ENCODE results near the gene KLK7.

The KLK7 gene

DNA sequence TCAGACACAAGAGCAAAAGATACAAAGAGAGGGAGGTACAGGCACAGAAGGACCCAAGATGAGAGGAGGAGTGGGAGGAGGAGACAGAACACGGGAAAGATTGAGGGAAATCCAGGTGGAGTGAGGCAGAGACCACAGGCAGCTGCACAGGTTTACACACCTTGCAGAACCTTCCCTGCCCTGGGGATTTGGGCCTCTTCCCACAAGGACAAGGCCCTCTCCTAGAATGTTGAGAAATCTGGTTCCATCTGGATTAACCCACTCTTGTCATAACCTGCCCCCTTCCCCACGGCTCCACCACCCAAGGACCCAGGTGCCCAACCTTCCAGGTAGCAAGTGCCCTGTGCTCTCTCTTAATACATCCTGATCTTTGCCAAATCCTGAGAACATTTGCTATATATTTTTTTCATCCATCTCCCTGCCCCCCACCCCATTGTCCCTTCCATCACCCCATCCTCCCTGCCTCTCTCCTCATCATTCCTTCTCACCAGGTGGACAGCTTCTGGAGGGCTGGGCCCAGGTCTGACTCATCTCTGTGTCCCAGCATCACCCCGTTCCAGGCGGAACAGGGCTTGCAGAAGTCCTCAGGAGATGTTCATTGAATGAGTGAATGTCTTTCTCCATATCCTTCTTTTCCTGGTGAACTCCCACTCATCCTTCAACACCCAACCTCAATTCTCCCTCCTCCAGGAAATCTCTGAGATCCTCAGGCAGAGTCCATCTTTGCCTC, 26.5 kb upstream of the KLK7 start:
- H3K4me3 ChIP-seq (ENCODE audit: extremely low read depth, insufficient read depth, low read length, poor library complexity, severe bottlenecking), result no peak overlapping the region
- H3K27ac ChIP-seq (ENCODE audit: low read depth, low read length, severe bottlenecking), result no peak overlapping the region
- 72 to 77% methylated on average over 2 of the region's 4 CpGs for WGBS, 2 experiments (ENCODE audit: insufficient coverage in 2 of 2)
- no peaks in the 10 kb centered on the region for H3K4me1 ChIP-seq (ENCODE audit: control insufficient read depth, insufficient read depth, low read length, poor library complexity, severe bottlenecking)
- no peaks in the 10 kb centered on the region for H3K36me3 ChIP-seq (ENCODE audit: control insufficient read depth, insufficient read depth, low read length)
- no peaks in the 10 kb centered on the region for H3K9me3 ChIP-seq (ENCODE audit: control insufficient read depth, low read length)

DNA sequence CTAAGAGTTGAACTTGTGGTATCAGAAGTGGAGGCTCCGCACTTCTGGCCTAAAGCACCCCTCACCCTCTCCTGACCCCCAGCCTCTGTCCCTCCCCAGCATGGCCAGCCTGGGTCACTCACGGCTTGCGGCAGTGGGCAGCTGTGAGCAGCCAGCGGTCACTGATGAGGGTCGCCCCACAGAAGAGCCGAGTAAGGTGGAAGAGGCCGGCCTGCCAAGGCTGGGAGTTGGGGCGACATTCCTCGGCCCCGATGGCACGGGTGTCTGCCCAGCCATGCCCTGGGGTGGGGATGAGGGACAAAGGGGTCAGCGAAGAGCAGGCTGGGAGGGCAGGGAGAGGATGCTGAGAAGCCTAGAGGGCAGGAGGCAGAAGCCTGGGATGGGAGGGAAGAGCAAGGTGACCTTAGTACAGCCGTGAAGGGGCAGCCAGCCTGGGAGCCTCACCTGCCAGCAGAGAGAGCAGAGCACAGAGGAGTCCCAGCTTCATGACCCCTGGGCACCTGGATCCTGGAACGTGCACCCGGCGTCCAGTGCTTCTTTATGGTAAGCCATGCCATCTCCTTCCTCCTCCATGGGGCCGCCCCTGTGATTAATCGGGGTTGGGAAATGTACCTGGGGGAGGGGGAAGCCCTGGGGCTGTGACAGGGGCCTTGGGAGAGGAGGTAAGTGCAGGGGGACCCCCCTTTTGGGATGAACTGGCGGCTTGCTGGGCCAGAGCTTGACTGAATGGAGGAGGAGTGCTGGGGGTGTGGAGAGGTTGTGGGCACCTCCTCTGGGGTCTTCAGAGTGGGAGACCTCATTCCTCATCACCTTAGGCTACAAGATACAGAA, 25.6 kb upstream of the KLK7 start:
- H3K4me3 ChIP-seq (ENCODE audit: extremely low read depth, insufficient read depth, low read length, poor library complexity, severe bottlenecking), result no peak overlapping the region
- WGBS, 2 experiments (ENCODE audit: insufficient coverage in 2 of 2), result 76 to 85% methylated on average over 6 to 12 of the region's 19 CpGs

DNA sequence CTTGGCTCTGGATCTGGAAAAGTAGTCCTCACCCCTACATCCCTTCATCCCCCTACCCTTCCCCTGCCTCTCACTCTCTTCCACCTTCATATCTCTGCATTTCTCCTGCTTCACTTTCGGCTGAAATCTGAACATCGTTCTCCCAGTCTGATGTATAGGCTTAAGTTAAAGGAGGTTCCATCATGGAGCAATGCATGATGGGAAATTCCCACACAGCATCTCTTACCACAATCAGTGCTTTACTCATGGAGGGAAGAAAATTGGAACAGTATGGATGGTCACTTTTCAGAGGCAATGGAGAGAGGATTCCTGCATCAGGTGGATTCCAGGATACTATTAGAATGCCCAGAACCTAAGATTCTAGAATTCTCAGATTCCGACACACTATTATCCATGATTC, 23.8 kb upstream of the KLK7 start:
- no peaks in the 10 kb centered on the region for H3K4me1 ChIP-seq (ENCODE audit: control insufficient read depth, insufficient read depth, low read length, poor library complexity, severe bottlenecking)
- 100% methylated on average over 1 of the region's 3 CpGs; no CpG with 5 or more reads in 1 of the 2 experiments for WGBS, 2 experiments (ENCODE audit: insufficient coverage in 2 of 2)
- H3K9me3 ChIP-seq (ENCODE audit: control insufficient read depth, low read length), result no peaks in the 10 kb centered on the region
- no peak overlapping the region for H3K4me3 ChIP-seq (ENCODE audit: extremely low read depth, insufficient read depth, low read length, poor library complexity, severe bottlenecking)
- no peak overlapping the region for H3K27ac ChIP-seq (ENCODE audit: low read depth, low read length, severe bottlenecking)
- no peaks in the 10 kb centered on the region for H3K36me3 ChIP-seq (ENCODE audit: control insufficient read depth, insufficient read depth, low read length)

More for the DNA sequence above, 25.6 kb upstream of the KLK7 start:
- Histone ChIP-seq H3K36me3 (ENCODE audit: control insufficient read depth, insufficient read depth, low read length) (no peaks in the 10 kb centered on the region), H3K4me1 (ENCODE audit: control insufficient read depth, insufficient read depth, low read length, poor library complexity, severe bottlenecking) (no peaks in the 10 kb centered on the region), H3K27ac (ENCODE audit: low read depth, low read length, severe bottlenecking) (no peak overlapping the region), H3K9me3 (ENCODE audit: control insufficient read depth, low read length) (no peaks in the 10 kb centered on the region)

DNA sequence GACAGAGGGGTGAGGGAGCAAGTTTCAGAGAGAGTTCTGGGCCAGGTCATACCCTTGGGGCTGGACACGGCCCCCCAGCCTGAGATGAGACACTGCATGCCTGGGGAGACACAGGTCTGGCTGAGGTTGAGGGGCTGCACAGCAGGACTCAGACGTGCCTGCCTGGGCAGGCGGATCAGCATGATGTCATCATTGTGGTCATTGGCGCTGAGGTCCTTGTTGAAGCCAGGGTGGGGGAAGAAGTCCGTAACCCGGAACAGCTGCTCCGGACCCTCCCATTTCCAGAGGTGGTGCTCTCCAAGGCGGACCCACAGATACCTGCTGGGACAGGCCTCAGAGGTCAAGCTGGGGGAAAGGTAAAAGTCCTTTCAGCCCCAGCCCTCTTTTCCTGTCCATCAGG, 22.7 kb upstream of the KLK7 start:
- Histone ChIP-seq H3K4me1 (ENCODE audit: control insufficient read depth, insufficient read depth, low read length, poor library complexity, severe bottlenecking) (no peaks in the 10 kb centered on the region), H3K36me3 (ENCODE audit: control insufficient read depth, insufficient read depth, low read length) (no peaks in the 10 kb centered on the region), H3K27ac (ENCODE audit: low read depth, low read length, severe bottlenecking) (no peak overlapping the region), H3K4me3 (ENCODE audit: extremely low read depth, insufficient read depth, low read length, poor library complexity, severe bottlenecking) (no peak overlapping the region), H3K9me3 (ENCODE audit: control insufficient read depth, low read length) (no peaks in the 10 kb centered on the region)
- 45 to 49% methylated on average over 8 of the region's 8 CpGs for WGBS, 2 experiments (ENCODE audit: insufficient coverage in 2 of 2)

DNA sequence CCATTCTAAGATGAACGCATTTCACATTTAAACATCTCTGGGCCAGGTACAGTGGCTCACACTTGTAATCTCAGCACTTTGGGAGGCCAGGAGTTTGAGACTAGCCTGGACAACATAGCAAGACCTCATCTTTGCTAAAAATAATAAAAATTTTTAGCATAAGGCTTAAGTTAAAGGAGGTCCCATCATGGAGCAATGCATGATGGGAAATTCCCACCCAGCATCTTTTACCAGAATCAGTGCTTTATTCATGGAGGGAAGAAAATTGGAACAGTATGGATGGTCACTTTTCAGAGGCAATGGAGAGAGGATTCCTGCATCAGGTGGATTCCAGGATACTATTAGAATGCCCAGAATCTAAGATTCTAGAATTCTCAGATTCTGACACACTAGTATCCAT, 21.5 kb upstream of the KLK7 start:
- WGBS, 2 experiments (ENCODE audit: insufficient coverage in 2 of 2), result 83 to 86% methylated on average over 1 of the region's 1 CpG
- Histone ChIP-seq H3K9me3 (ENCODE audit: control insufficient read depth, low read length) (no peaks in the 10 kb centered on the region), H3K27ac (ENCODE audit: low read depth, low read length, severe bottlenecking) (no peak overlapping the region), H3K4me1 (ENCODE audit: control insufficient read depth, insufficient read depth, low read length, poor library complexity, severe bottlenecking) (no peaks in the 10 kb centered on the region), H3K36me3 (ENCODE audit: control insufficient read depth, insufficient read depth, low read length) (no peaks in the 10 kb centered on the region), H3K4me3 (ENCODE audit: extremely low read depth, insufficient read depth, low read length, poor library complexity, severe bottlenecking) (no peak overlapping the region)

DNA sequence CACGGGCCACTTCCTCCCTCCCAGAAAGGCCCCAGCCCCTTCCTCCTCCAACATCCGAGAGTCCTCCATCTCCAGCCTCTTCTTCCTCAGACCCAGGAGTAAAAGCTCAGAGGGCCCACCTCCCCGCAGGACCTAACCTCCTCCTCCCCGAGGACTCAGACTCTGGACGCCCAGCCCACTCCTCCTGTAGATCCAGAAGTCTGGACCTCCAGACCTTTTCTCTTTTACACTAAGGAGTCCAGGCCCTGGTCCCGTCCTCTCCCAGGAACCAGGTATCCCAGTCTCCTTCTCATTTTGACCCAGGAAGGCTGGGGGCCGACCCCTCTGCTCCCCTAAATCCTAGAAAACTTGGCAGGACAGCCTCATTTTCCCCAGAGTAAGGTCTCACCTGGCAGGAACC, 19.6 kb upstream of the KLK7 start:
- no peak overlapping the region for H3K4me3 ChIP-seq (ENCODE audit: extremely low read depth, insufficient read depth, low read length, poor library complexity, severe bottlenecking)
- no peaks in the 10 kb centered on the region for H3K4me1 ChIP-seq (ENCODE audit: control insufficient read depth, insufficient read depth, low read length, poor library complexity, severe bottlenecking)
- no peak overlapping the region for H3K27ac ChIP-seq (ENCODE audit: low read depth, low read length, severe bottlenecking)
- 83 to 91% methylated on average over 6 of the region's 7 CpGs for WGBS, 2 experiments (ENCODE audit: insufficient coverage in 2 of 2)
- no peaks in the 10 kb centered on the region for H3K36me3 ChIP-seq (ENCODE audit: control insufficient read depth, insufficient read depth, low read length)
- no peaks in the 10 kb centered on the region for H3K9me3 ChIP-seq (ENCODE audit: control insufficient read depth, low read length)

DNA sequence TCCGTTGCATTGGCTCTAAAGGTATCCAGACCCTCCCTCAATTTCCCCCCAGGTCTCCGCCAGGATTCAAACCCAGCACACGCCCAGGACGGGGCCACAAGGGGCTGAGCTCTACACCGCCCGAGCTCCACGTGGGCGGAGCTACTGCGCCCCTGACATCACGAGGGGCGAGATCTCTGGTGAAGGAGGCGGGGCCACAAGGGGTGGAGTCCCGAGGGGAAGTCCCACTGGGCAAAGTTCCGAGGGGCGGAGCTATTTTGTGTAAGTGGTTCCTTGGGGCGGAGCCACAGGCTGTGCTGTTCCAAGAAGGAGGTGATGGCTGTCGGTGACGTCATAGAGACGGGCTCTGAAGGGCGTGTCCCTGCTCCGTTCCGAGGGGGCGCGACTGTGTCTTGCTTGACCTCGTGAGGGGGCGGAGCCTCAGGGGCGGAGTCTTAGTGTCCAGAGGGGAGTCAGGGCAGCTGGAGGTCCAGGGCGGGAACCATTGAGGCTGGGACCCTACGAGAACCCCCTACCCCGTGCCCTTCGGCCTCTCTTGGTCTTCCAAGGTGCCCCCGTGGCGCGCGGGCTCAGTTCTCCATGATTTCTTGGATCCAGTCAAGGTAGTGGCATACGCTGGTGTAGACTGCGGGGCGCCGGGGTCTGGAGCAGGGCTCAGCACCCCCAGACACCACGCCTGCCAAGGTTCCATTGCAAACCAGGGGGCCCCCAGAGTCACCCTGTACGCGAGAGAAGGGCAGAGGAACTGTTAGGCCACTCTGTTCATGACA, 19.0 kb upstream of the KLK7 start:
- no peaks in the 10 kb centered on the region for H3K9me3 ChIP-seq (ENCODE audit: control insufficient read depth, low read length)
- WGBS, 2 experiments (ENCODE audit: insufficient coverage in 2 of 2), result 92 to 94% methylated on average over 37 to 40 of the region's 42 CpGs
- H3K4me3 ChIP-seq (ENCODE audit: extremely low read depth, insufficient read depth, low read length, poor library complexity, severe bottlenecking), result no peak overlapping the region
- no peak overlapping the region for H3K27ac ChIP-seq (ENCODE audit: low read depth, low read length, severe bottlenecking)
- H3K4me1 ChIP-seq (ENCODE audit: control insufficient read depth, insufficient read depth, low read length, poor library complexity, severe bottlenecking), result no peaks in the 10 kb centered on the region
- no peaks in the 10 kb centered on the region for H3K36me3 ChIP-seq (ENCODE audit: control insufficient read depth, insufficient read depth, low read length)

DNA sequence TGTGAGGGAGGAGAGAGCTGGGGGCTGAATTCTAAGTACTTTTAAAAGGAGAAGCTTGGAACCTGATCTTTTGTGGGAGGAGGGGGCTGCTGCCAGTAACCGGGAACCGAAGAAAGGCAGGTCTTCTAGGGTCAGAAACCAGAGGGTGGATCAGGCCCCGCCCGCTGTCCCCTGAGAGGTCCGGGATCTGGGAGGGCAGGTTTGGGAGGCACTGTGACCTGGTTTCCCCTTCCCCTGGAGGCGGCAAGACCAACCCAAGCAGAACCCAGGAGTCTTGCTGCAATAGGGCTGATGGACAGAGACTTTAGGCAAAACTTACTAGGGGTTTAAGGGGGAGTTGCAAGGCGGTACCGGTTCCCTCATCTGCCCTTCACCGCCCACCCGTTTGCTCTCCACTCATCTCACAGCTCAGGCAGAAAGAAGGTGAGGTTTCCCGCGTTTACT, 18.4 kb upstream of the KLK7 start:
- Histone ChIP-seq H3K36me3 (ENCODE audit: control insufficient read depth, insufficient read depth, low read length) (no peaks in the 10 kb centered on the region), H3K27ac (ENCODE audit: low read depth, low read length, severe bottlenecking) (no peak overlapping the region), H3K4me1 (ENCODE audit: control insufficient read depth, insufficient read depth, low read length, poor library complexity, severe bottlenecking) (no peaks in the 10 kb centered on the region), H3K9me3 (ENCODE audit: control insufficient read depth, low read length) (no peaks in the 10 kb centered on the region), H3K4me3 (ENCODE audit: extremely low read depth, insufficient read depth, low read length, poor library complexity, severe bottlenecking) (no peak overlapping the region)
- WGBS, 2 experiments (ENCODE audit: insufficient coverage in 2 of 2), result 70 to 81% methylated on average over 9 to 10 of the region's 12 CpGs

DNA sequence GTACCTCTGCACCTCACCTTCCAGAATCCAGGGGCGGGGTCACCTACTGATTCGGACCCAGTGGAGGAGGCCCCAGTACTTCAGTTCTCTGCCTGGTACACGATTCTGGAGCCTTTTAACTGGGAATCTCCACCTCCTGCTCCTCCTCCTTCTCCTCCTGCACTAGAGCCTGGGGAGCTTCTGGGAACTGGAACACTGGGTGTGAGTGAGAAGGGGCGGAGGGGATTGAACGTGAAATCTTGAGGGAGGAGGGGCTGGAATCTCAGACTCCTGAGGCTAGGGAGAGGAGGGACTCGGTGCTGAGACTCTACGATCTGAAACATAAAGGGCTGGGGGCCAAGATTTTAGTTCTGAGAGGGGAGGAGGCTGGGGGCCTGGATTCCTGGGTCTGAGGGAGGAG, 17.8 kb upstream of the KLK7 start, which contains the start of gene KLK8:
KLK8 (minus strand) TSS at position 90 of the 400 bp plus-strand sequence. CDS start 437 bp downstream, outside the sequence.
- no peak within 1 kb of the TSS for H3K4me3 ChIP-seq (ENCODE audit: extremely low read depth, insufficient read depth, low read length, poor library complexity, severe bottlenecking)
- WGBS, 2 experiments (ENCODE audit: insufficient coverage in 2 of 2), result 54 to 80% methylated on average over 1 to 6 of the region's 7 CpGs
- H3K4me1 ChIP-seq (ENCODE audit: control insufficient read depth, insufficient read depth, low read length, poor library complexity, severe bottlenecking), result no peaks in the 10 kb centered on the region
- no peaks in the 10 kb centered on the region for H3K36me3 ChIP-seq (ENCODE audit: control insufficient read depth, insufficient read depth, low read length)
- H3K9me3 ChIP-seq (ENCODE audit: control insufficient read depth, low read length), result no peaks in the 10 kb centered on the region
- no peak within 1 kb of the TSS for H3K27ac ChIP-seq (ENCODE audit: low read depth, low read length, severe bottlenecking)

DNA sequence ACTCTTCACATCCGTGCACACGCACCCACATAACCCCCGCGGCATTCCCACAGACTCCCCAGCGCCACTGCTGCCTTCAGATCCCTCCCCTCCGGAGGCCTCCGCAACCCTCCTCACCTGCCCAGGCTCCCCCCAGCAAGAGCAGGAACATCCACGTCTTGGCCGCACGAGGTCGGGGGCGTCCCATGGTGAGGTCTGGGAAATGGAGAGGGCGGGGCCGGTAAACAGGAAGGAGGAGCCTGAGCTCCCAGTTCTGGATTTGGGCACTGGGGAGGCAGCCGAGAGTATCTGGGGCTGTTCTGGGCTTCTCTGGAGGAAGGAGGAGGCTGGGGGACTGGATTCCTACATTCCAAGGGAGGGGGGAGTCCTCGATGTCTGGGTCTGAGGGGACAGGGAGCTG, 17.3 kb upstream of the KLK7 start:
- Histone ChIP-seq H3K36me3 (ENCODE audit: control insufficient read depth, insufficient read depth, low read length) (no peaks in the 10 kb centered on the region), H3K4me3 (ENCODE audit: extremely low read depth, insufficient read depth, low read length, poor library complexity, severe bottlenecking) (no peak overlapping the region), H3K9me3 (ENCODE audit: control insufficient read depth, low read length) (no peaks in the 10 kb centered on the region), H3K27ac (ENCODE audit: low read depth, low read length, severe bottlenecking) (no peak overlapping the region), H3K4me1 (ENCODE audit: control insufficient read depth, insufficient read depth, low read length, poor library complexity, severe bottlenecking) (no peaks in the 10 kb centered on the region)
- 58 to 70% methylated on average over 6 to 7 of the region's 16 CpGs for WGBS, 2 experiments (ENCODE audit: insufficient coverage in 2 of 2)

Data from mesodermal cell (in vitro differentiated cells).